SK-N-SH (cell line): ENCODE data around the gene SLC25A25. TPM values are rescaled to one million over a fixed set of nuclear protein-coding genes. Genes with fewer than 3 reads are reported as not detected.
A peak's percentile ranks its signal among the peaks of the same experiment; 100 is the strongest.

Experiments used
- CTCF ChIA-PET: fragments of 300-600, 350-600 bp; formaldehyde crosslinking; extraction: SDS; loops from one replicate; lab custom pipeline; 2021; lab: Yijun Ruan, JAX
- POLR2A ChIA-PET: fragments of 350-600 bp; sonication (Branson Sonifier 250); formaldehyde crosslinking; extraction: SDS; loops from one replicate; lab custom pipeline; 2020; ENCODE audit warnings: antibody characterized with exemption, inconsistent platforms; lab: Yijun Ruan, JAX
- DNase-seq: peaks from one replicate; pipeline ENCODE4 v3.0.0; 2012
- H2AFZ ChIP-seq: fragments of 200-600 bp; sonication (generic); 2 replicates; pipeline ENCODE4 v1.8.1; 2016; ENCODE audit warnings: antibody characterized with exemption, mild to moderate bottlenecking, low read depth
- H3F3A ChIP-seq: fragments of 200-600 bp; sonication (generic); replicated peaks from 2 replicates; pipeline ENCODE3; 2016; ENCODE audit warnings: antibody characterized with exemption, mild to moderate bottlenecking; ENCODE audit not compliant: insufficient read depth
- H3K27ac ChIP-seq, 2 experiments: fragments of 200-500 bp in 1 of 2; fragments of 200-600 bp in 1 of 2; sonication (Bioruptor generic) in 1 of 2; sonication (generic), shearing (Covaris generic) in 1 of 2; 2 replicates each; pipeline versions ENCODE4 v1.5.1 to v1.6.1; 2014 to 2016; ENCODE audit warnings: low read depth in 2 of 2, inconsistent platforms in 1 of 2, low read length in 1 of 2, mild to moderate bottlenecking in 1 of 2, mixed read lengths in 1 of 2
- H3K27me3 ChIP-seq: fragments of 200-600 bp; sonication (generic), shearing (Covaris generic); 2 replicates; pipeline ENCODE4 v1.6.1; 2016; ENCODE audit warnings: mixed run types; ENCODE audit not compliant: insufficient read depth
- H3K36me3 ChIP-seq, 2 experiments: fragments of 200-500 bp in 1 of 2; fragments of 200-600 bp in 1 of 2; sonication (Bioruptor generic) in 1 of 2; sonication (generic) in 1 of 2; replicated peaks in 1 of 2; 2 replicates each; pipeline versions ENCODE3 to v1.5.1; 2014 to 2016; ENCODE audit warnings: low read length in 1 of 2, mild to moderate bottlenecking in 1 of 2; ENCODE audit not compliant: insufficient read depth in 2 of 2, control insufficient read depth in 1 of 2
- H3K4me1 ChIP-seq, 2 experiments: fragments of 200-500 bp in 1 of 2; fragments of 200-600 bp in 1 of 2; sonication (Bioruptor generic) in 1 of 2; sonication (generic), shearing (Covaris generic) in 1 of 2; 2 replicates each; pipeline versions ENCODE4 v1.5.1 to v1.6.1; 2014 to 2016; ENCODE audit warnings: low read depth in 1 of 2, low read length in 1 of 2, mixed run types in 1 of 2; ENCODE audit not compliant: insufficient read depth in 2 of 2, control insufficient read depth in 1 of 2
- H3K4me2 ChIP-seq: fragments of 200-600 bp; sonication (generic), shearing (Covaris generic); 2 replicates; pipeline ENCODE4 v1.6.1; 2017; ENCODE audit warnings: mixed run types
- H3K4me3 ChIP-seq, 2 experiments: fragments of 200-500 bp in 1 of 2; fragments of 200-600 bp in 1 of 2; sonication (Bioruptor generic) in 1 of 2; sonication (generic), shearing (Covaris generic) in 1 of 2; 2 replicates each; pipeline versions ENCODE4 v1.5.1 to v1.8.1; 2014 to 2016; ENCODE audit warnings: low read depth in 2 of 2, inconsistent platforms in 1 of 2, low read length in 1 of 2, mild to moderate bottlenecking in 1 of 2, mixed read lengths in 1 of 2, moderate library complexity in 1 of 2
- H3K79me2 ChIP-seq: fragments of 200-600 bp; sonication (generic); 2 replicates; pipeline ENCODE4 v1.8.1; 2017; ENCODE audit warnings: mild to moderate bottlenecking; ENCODE audit not compliant: insufficient read depth
- H3K9ac ChIP-seq: fragments of 200-600 bp; sonication (generic); 2 replicates; pipeline ENCODE4 v1.6.1; 2017; ENCODE audit warnings: mixed run types
- H3K9me2 ChIP-seq: fragments of 200-600 bp; sonication (generic); 2 replicates; pipeline ENCODE4 v1.6.1; 2017; ENCODE audit warnings: mixed run types
- H3K9me3 ChIP-seq: fragments of 200-600 bp; sonication (generic); 2 replicates; pipeline ENCODE4 v1.6.1; 2017; ENCODE audit warnings: mixed run types, mild to moderate bottlenecking, moderate library complexity
- H4K20me1 ChIP-seq: fragments of 200-600 bp; sonication (generic); 2 replicates; pipeline ENCODE4 v1.6.1; 2017; ENCODE audit warnings: mild to moderate bottlenecking, mixed run types; ENCODE audit not compliant: insufficient read depth
- ELF1 ChIP-seq: IDR thresholded peaks from 2 replicates; pipeline ENCODE4 v1.4.0; 2012
- EP300 ChIP-seq, 2 experiments: IDR thresholded peaks; 2 replicates each; pipeline versions ENCODE4 v1.4.0 to v1.6.1; 2012; ENCODE audit warnings: borderline replicate concordance in 1 of 2, low read depth in 1 of 2, low read length in 1 of 2
- FOSL2 ChIP-seq: IDR thresholded peaks from 2 replicates; pipeline ENCODE4 v1.4.0; 2012; ENCODE audit warnings: low read depth, mild to moderate bottlenecking, moderate library complexity, borderline replicate concordance
- FOXJ3 ChIP-seq: sonication (generic); formaldehyde crosslinking; IDR thresholded peaks from 2 replicates; pipeline ENCODE4 v1.5.1; 2020; ENCODE audit warnings: mild to moderate bottlenecking, missing genetic modification reagents
- FOXM1 ChIP-seq: IDR thresholded peaks from 2 replicates; pipeline ENCODE4 v1.4.0; 2012; ENCODE audit warnings: low read depth, mild to moderate bottlenecking
- GABPA ChIP-seq: IDR thresholded peaks from 2 replicates; pipeline ENCODE4 v1.4.0; 2012; ENCODE audit warnings: low read depth, mild to moderate bottlenecking
- JUND ChIP-seq: IDR thresholded peaks from 2 replicates; pipeline ENCODE4 v1.4.0; 2012
- MXI1 ChIP-seq: IDR thresholded peaks from 2 replicates; pipeline ENCODE4 v1.6.1; 2012; ENCODE audit warnings: mild to moderate bottlenecking, low read depth, low read length, improper control_type of control experiment
- NFIC ChIP-seq: IDR thresholded peaks from 2 replicates; pipeline ENCODE4 v1.4.0; 2012; ENCODE audit warnings: borderline replicate concordance
- NRF1 ChIP-seq: IDR thresholded peaks from 2 replicates; pipeline ENCODE4 v1.6.1; 2012; ENCODE audit warnings: low read depth, mild to moderate bottlenecking, low read length
- RAD21 ChIP-seq: IDR thresholded peaks from 2 replicates; pipeline ENCODE4 v1.6.1; 2012; ENCODE audit warnings: mild to moderate bottlenecking, low read length
- RCOR1 ChIP-seq: fragments of 150-350 bp; IDR thresholded peaks from 2 replicates; pipeline ENCODE4 v1.6.1; 2017; ENCODE audit warnings: antibody characterized with exemption, low read length
- RXRA ChIP-seq: IDR thresholded peaks from 2 replicates; pipeline ENCODE4 v1.4.0; 2012; ENCODE audit warnings: low read depth, mild to moderate bottlenecking, borderline replicate concordance
- SIN3A ChIP-seq: IDR thresholded peaks from 2 replicates; pipeline ENCODE4 v1.6.1; 2012; ENCODE audit warnings: low read depth, mild to moderate bottlenecking, low read length, moderate library complexity, borderline replicate concordance
- TAF1 ChIP-seq: IDR thresholded peaks from 2 replicates; pipeline ENCODE4 v1.6.1; 2012; ENCODE audit warnings: low read depth, mild to moderate bottlenecking, low read length, moderate library complexity, borderline replicate concordance
- TCF12 ChIP-seq: IDR thresholded peaks from 2 replicates; pipeline ENCODE4 v1.4.0; 2012
- YY1 ChIP-seq: IDR thresholded peaks from 2 replicates; pipeline ENCODE4 v1.4.0; 2012; ENCODE audit warnings: low read depth, mild to moderate bottlenecking
- WGBS: methylation state at CpG from one replicate; pipeline ENCODE4 v1.1.6; 2017; ENCODE audit warnings: low lambda C conversion rate; 5-methylcytosine and 5-hydroxymethylcytosine counted together
- polyA plus RNA-seq, 3 experiments: library from polyadenylated mRNA; depleted of rRNA; stranded (reverse); fragments of >200 nt; gene quantifications; 2 replicates each; pipeline ENCODE4 v1.2.3, GENCODE V29; 2012
- TF ChIP-seq, protein P1 (sequence below): IDR thresholded peaks from 2 replicates; pipeline ENCODE4 v1.4.0; 2012; ENCODE audit warnings: low read depth, borderline replicate concordance
- TF ChIP-seq, protein P2 (sequence below): IDR thresholded peaks from 2 replicates; pipeline ENCODE4; 2012
- TF ChIP-seq, protein P3 (sequence below): IDR thresholded peaks from 2 replicates; pipeline ENCODE4 v1.4.0; 2012; ENCODE audit warnings: low read depth
- TF ChIP-seq, protein P4 (sequence below): fragments of 150-350 bp; IDR thresholded peaks from 2 replicates; pipeline ENCODE4 v1.6.1; 2017; ENCODE audit warnings: antibody characterized with exemption, low read length, low read depth, borderline replicate concordance

The SLC25A25 gene
- polyA plus RNA-seq, 1 of the 3 experiments (the other 2 are of a cell fraction): 12.1 TPM

DNA sequence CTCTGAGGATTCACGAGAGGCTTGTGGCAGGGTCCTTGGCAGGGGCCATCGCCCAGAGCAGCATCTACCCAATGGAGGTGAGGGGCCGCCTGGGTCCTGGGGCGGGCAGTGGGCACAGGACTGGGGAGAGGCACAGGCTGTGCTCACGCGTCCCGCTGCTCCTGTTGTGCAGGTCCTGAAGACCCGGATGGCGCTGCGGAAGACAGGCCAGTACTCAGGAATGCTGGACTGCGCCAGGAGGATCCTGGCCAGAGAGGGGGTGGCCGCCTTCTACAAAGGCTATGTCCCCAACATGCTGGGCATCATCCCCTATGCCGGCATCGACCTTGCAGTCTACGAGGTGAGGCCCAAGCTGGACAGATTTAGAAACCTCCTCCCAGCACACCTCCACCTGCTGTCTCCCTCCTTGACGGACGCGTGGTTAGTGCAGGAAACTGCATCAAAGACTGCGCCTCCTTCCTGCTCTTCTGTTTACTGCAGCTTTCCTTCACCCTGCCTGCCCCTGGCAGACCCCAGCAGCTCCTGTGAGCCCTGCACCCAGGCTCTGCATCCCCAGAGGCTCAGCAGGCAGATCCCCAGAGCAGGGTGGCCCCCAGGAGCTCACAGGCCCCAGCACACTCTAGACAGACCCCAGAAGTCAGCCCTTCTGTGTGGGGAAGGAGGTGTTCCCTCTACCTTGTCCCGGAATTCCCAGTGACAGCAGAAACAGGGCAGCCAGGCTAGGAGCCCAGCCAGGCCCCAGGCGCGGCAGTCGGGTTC lies 38.3 kb downstream of the SLC25A25 start:
- POLR2A ChIA-PET: interaction anchor here (1.7 kb wide), 1 partner anchor 12 kb away, joined by 5 read pairs; no protein-coding TSS in a partner anchor
- TF ChIP-seq TAF1 (no peak), ELF1 (no peak), JUND (no peak), RAD21 (no peak), SIN3A (no peak), FOSL2 (no peak), FOXM1 (no peak), NFIC (no peak), GABPA (no peak), NRF1 (no peak), MXI1 (no peak), TCF12 (no peak), YY1 (no peak)
- TF ChIP-seq, protein P1, sequence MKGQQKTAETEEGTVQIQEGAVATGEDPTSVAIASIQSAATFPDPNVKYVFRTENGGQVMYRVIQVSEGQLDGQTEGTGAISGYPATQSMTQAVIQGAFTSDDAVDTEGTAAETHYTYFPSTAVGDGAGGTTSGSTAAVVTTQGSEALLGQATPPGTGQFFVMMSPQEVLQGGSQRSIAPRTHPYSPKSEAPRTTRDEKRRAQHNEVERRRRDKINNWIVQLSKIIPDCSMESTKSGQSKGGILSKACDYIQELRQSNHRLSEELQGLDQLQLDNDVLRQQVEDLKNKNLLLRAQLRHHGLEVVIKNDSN: no peak
- TF ChIP-seq, protein P2, sequence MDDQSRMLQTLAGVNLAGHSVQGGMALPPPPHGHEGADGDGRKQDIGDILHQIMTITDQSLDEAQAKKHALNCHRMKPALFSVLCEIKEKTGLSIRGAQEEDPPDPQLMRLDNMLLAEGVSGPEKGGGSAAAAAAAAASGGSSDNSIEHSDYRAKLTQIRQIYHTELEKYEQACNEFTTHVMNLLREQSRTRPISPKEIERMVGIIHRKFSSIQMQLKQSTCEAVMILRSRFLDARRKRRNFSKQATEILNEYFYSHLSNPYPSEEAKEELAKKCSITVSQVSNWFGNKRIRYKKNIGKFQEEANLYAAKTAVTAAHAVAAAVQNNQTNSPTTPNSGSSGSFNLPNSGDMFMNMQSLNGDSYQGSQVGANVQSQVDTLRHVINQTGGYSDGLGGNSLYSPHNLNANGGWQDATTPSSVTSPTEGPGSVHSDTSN: no peak
- TF ChIP-seq, protein P3, sequence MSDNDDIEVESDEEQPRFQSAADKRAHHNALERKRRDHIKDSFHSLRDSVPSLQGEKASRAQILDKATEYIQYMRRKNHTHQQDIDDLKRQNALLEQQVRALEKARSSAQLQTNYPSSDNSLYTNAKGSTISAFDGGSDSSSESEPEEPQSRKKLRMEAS: no peak
- Histone ChIP-seq H3F3A (peaks cover 8% of the 10 kb centered on the region), H3K9ac (no peak overlapping the region), H3K27ac (no peak overlapping the region), H3K36me3 (peaks cover 25 to 59% of the 10 kb centered on the region in 2 experiments), H3K4me3 (no peak overlapping the region), H3K79me2 (peaks cover 4% of the 10 kb centered on the region; the same call in 1 of the 2 replicates), H2AFZ (no peak overlapping the region), H4K20me1 (no peaks in the 10 kb centered on the region), H3K9me3 (no peaks in the 10 kb centered on the region), H3K9me2 (no peaks in the 10 kb centered on the region), H3K27me3 (no peaks in the 10 kb centered on the region), H3K4me1 (peaks cover 0 to 6% of the 10 kb centered on the region in 2 experiments; a peak in 1 of 4 replicates), H3K4me2 (no peak overlapping the region)
- DNase-seq: peak; percentile 16
- 95% methylated on average over 12 of the region's 23 CpGs for WGBS
- CTCF ChIA-PET: interaction anchor here (18.8 kb wide), 1 partner anchor 9 kb away, joined by 246 read pairs; no protein-coding TSS in a partner anchor

DNA sequence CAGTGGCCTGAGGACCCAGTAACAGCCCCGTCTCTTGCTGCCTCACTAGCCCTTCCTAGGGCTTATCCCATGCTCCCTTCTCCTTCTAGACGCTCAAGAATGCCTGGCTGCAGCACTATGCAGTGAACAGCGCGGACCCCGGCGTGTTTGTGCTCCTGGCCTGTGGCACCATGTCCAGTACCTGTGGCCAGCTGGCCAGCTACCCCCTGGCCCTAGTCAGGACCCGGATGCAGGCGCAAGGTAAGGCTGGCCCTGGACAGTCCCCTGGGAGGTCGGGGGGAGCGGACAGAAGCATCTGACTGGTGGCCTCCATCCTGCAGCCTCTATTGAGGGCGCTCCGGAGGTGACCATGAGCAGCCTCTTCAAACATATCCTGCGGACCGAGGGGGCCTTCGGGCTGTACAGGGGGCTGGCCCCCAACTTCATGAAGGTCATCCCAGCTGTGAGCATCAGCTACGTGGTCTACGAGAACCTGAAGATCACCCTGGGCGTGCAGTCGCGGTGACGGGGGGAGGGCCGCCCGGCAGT lies 39.0 kb downstream of the SLC25A25 start:
- Histone ChIP-seq H3K9me3 (no peaks in the 10 kb centered on the region), H3K27me3 (no peaks in the 10 kb centered on the region), H3K4me3 (no peak overlapping the region), H3K36me3 (peaks cover 25 to 54% of the 10 kb centered on the region in 2 experiments), H2AFZ (no peak overlapping the region), H3K4me1 (peaks cover 0 to 6% of the 10 kb centered on the region in 2 experiments; a peak in 1 of 4 replicates), H4K20me1 (no peaks in the 10 kb centered on the region), H3K9ac (no peak overlapping the region), H3K79me2 (peaks cover 4% of the 10 kb centered on the region; the same call in 1 of the 2 replicates), H3F3A (peaks cover 8% of the 10 kb centered on the region), H3K27ac (no peak overlapping the region), H3K9me2 (no peaks in the 10 kb centered on the region), H3K4me2 (no peak overlapping the region)
- ChIA-PET CTCF (interaction anchor here (1.0 to 18.8 kb wide), 3 partner anchors 9 to 165 kb away, joined by 3 to 246 read pairs (median 6); no protein-coding TSS in a partner anchor), POLR2A (interaction anchor here (1.7 kb wide), 1 partner anchor 13 kb away, joined by 5 read pairs; no protein-coding TSS in a partner anchor)
- WGBS: 95% methylated on average over 7 of the region's 23 CpGs
- DNase-seq: no peak
- TF ChIP-seq FOXM1 (no peak), RCOR1 (no peak), RXRA (no peak), GABPA (no peak), NRF1 (no peak), TCF12 (no peak), FOXJ3 (CRISPR knock-in tag) (no peak), EP300 (IDR thresholded peaks at IDR 0.05; ENCODE audit: borderline replicate concordance in 1 of 2, low read depth in 1 of 2, low read length in 1 of 2) (no peak)
- TF ChIP-seq, protein P1: no peak
- TF ChIP-seq, protein P2: no peak
- TF ChIP-seq, protein P4, sequence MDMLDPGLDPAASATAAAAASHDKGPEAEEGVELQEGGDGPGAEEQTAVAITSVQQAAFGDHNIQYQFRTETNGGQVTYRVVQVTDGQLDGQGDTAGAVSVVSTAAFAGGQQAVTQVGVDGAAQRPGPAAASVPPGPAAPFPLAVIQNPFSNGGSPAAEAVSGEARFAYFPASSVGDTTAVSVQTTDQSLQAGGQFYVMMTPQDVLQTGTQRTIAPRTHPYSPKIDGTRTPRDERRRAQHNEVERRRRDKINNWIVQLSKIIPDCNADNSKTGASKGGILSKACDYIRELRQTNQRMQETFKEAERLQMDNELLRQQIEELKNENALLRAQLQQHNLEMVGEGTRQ: no peak
